ENCODE measurements around the gene TIGIT. TPM values are rescaled to one million over a fixed set of nuclear protein-coding genes. Genes with fewer than 3 reads are reported as not detected.

Gene TIGIT
- polyA plus RNA-seq, 6 donors from 2014 or later: 0.49 to 2.1 (median 0.92) TPM

DNA sequence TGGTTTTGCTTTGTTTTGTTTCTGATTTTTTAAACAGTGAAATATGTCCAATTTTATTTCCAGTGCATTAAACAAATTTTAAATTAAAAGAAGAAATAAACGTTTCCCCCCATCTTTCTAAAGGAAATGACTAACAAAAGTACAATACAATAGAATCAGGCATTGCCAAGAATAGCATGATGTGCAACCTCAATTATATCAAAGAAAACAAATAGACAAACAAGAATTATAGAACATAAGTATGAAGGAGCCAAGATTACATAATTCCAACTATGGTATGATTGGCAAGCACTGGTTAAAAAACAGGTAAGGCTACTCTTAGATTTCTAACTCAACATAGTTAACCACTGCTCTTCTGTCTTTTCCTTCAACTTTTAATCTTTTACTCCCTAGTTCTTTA, 26.4 kb downstream of the TIGIT start:
- no peak for ATAC-seq (ENCODE audit: low read depth in 2 of 2)
- peaks cover 0 to 5% of the 10 kb centered on the region in 2 donors for H3K36me3 Mint-ChIP-seq
- DNase-seq: no peak

DNA sequence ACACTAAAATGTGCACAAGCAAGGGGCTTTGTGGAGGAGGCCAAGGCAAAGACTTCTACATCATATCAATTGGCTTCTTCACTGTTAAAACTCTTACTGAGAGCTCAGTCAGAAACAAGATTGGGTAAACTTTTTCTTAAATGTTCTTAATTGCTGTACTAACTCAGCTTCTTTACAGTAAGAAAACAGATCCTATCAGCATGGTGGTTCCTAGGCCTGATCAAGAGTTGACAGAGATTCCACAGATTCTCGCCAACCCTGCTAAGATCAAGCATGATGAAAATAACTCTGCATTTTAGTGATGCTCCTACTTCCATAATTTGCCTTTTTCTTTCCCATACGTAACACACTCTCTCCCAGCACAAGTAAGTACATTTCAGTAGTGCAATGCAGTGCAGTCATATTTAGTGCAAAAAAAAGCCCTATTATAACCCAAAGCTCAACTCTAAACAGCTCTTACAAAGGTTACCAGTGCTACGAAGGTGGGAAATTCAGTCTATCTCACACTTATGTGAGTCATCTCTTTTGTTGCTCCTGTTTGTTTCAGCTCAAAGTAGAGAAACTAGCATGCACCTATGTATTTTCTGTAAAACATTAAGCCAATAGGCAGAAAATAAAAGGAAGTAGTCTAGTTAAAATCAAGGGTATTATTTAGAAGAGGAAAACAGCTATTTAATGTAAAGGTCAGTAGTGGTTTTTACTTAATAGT, 29.9 kb downstream of the TIGIT start:
- H3K4me3 Mint-ChIP-seq: no peak overlapping the region
- peak overlapping the region in 1 of 6 donors; percentile 44 for H3K27ac Mint-ChIP-seq
- DNase-seq (no peak), ATAC-seq (ENCODE audit: low read depth in 2 of 2) (no peak)
- peaks cover 0 to 5% of the 10 kb centered on the region in 2 donors for H3K36me3 Mint-ChIP-seq
- no peaks in the 10 kb centered on the region for H3K9me3 Mint-ChIP-seq
- peaks cover 2 to 7% (median 3%) of the 10 kb centered on the region in 3 donors for H3K4me1 Mint-ChIP-seq
- H3K27me3 Mint-ChIP-seq: no peaks in the 10 kb centered on the region

More for the DNA sequence above, 26.4 kb downstream of the TIGIT start:
- Mint-ChIP-seq H3K4me1 (peaks cover 2 to 6% (median 3%) of the 10 kb centered on the region in 3 donors), H3K27ac (no peak overlapping the region), H3K27me3 (no peaks in the 10 kb centered on the region), H3K9me3 (no peaks in the 10 kb centered on the region), H3K4me3 (no peak overlapping the region)

DNA sequence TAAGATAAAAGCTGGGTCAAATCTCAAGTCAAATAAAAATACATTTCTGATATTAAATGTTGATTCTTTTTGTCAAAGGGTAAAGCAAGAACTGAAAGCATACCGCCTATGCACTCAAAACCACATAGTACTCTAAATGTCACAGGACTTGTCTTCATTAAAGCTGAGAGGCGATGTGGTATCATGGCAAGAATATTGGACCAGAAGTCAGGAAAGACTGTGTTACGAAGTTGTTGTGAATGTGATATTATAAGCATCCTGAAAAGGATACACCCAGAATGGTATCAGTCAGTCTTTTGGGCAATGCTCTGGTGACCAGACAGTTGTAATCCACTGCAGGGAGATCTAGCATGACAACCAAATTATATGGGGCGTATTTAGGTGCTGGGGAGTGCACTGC, 33.8 kb downstream of the TIGIT start:
- peaks cover 11 to 28% of the 10 kb centered on the region in 2 donors for H3K36me3 Mint-ChIP-seq
- no peak for DNase-seq
- peak overlapping the region in 1 of 8 donors; percentile 0 for H3K4me3 Mint-ChIP-seq
- peaks cover 0 to 7% (median 0%) of the 10 kb centered on the region in 7 donors for H3K9me3 Mint-ChIP-seq
- H3K27ac Mint-ChIP-seq: no peak overlapping the region
- ATAC-seq (ENCODE audit: low read depth in 2 of 2): no peak
- H3K27me3 Mint-ChIP-seq: no peaks in the 10 kb centered on the region
- H3K4me1 Mint-ChIP-seq: peaks cover 7 to 20% (median 14%) of the 10 kb centered on the region in 3 donors

DNA sequence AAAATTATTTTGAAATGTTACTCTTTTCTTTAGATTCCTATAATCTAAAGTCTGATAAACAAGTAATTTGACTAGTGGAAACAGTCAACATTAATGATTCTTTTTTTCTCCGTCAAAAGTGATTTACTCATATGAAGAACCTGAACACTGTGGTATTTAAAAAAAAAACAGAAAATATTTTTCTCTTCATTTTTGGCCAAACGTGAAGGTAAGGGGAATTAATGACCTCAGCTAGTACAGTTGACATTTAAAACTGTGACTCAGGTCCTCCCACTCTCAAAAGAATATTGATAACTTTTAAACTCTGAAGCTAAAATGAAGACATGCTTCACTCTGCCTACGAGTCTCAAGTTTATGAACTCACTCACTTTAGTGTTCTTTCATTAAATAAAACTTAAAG, 34.5 kb downstream of the TIGIT start:
- Mint-ChIP-seq H3K4me1 (peaks cover 14 to 24% (median 17%) of the 10 kb centered on the region in 3 donors), H3K36me3 (peaks cover 11 to 31% of the 10 kb centered on the region in 2 donors), H3K9me3 (peaks cover 0 to 7% (median 0%) of the 10 kb centered on the region in 7 donors), H3K27ac (peak overlapping the region in 1 of 6 donors; percentile 37), H3K4me3 (no peak overlapping the region), H3K27me3 (no peaks in the 10 kb centered on the region)
- ATAC-seq (ENCODE audit: low read depth in 2 of 2): no peak
- DNase-seq: no peak

DNA sequence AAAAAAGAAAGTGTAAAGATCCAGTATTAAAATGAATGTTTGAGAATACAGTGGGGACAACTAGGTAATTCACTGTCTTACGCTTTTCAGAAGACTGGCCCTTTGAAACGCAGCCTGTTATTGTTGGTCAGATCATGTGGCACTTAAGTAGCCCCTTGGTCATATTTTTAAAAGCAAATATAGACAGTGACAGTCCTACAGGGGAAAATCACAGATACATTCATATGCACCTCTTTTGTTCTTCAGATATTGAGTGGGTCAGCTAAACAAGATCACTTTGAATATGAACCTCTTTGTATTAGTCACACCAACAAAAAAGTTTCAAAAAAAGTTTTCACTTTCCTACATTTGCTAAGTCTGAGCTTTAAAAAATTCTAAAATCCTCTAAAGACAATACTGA, 36.0 kb downstream of the TIGIT start:
- DNase-seq (no peak), ATAC-seq (ENCODE audit: low read depth in 2 of 2) (no peak)
- Mint-ChIP-seq H3K4me1 (peaks cover 20 to 25% (median 23%) of the 10 kb centered on the region in 3 donors), H3K27me3 (no peaks in the 10 kb centered on the region), H3K4me3 (no peak overlapping the region), H3K36me3 (peaks cover 11 to 31% of the 10 kb centered on the region in 2 donors), H3K27ac (no peak overlapping the region), H3K9me3 (peaks cover 0 to 7% (median 0%) of the 10 kb centered on the region in 7 donors)

DNA sequence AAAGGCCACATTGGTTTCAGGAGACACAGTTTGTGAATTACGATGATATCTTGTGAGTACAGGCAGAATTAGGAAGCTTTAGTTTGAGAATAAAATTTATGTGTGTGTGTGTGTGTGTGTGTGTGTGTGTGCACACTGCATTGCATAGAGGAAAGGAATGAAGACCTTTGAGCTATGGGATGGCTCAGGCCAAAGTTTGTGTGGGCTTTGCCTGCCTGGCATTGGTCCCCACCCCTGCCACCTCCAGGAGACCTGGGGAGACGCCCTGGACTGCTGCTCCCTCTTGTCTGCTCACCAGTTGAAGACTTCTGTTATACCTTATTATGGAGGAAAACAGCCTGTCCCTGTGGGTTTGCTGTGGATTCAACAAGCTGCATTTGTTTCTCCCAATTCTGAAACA, 37.2 kb downstream of the TIGIT start:
- H3K4me1 Mint-ChIP-seq: peaks cover 20 to 24% (median 23%) of the 10 kb centered on the region in 3 donors
- ATAC-seq (ENCODE audit: low read depth in 2 of 2) (no peak), DNase-seq (no peak)
- H3K9me3 Mint-ChIP-seq: peaks cover 0 to 7% (median 0%) of the 10 kb centered on the region in 7 donors
- H3K27me3 Mint-ChIP-seq: no peaks in the 10 kb centered on the region
- H3K4me3 Mint-ChIP-seq: no peak overlapping the region
- H3K36me3 Mint-ChIP-seq: peaks cover 16 to 31% of the 10 kb centered on the region in 2 donors
- H3K27ac Mint-ChIP-seq: no peak overlapping the region

DNA sequence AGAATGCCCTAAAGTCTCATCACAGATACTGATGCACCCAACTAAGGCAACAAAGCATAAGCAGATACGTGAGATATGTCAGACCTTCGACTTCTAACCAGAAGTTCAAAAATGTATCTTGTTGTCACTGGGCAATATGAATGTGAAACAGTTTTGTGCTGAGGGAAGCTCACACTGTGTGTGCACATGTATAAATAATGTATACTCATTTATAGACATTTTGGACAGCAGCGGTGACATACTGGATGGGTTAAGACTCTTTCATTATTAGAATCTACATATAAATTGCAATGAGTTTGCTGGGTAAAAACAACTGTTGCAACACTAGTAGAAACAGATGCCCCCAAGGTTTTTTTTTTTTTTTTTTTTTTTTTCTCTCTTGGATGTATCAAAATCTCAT, 37.9 kb downstream of the TIGIT start:
- Mint-ChIP-seq H3K36me3 (peaks cover 16 to 31% of the 10 kb centered on the region in 2 donors), H3K9me3 (peaks cover 0 to 7% (median 0%) of the 10 kb centered on the region in 7 donors), H3K4me3 (no peak overlapping the region), H3K27ac (peak overlapping the region in 2 of 6 donors; percentile 8 to 71), H3K27me3 (no peaks in the 10 kb centered on the region), H3K4me1 (peaks cover 22 to 24% (median 23%) of the 10 kb centered on the region in 3 donors)
- DNase-seq: no peak
- no peak for ATAC-seq (ENCODE audit: low read depth in 2 of 2)

DNA sequence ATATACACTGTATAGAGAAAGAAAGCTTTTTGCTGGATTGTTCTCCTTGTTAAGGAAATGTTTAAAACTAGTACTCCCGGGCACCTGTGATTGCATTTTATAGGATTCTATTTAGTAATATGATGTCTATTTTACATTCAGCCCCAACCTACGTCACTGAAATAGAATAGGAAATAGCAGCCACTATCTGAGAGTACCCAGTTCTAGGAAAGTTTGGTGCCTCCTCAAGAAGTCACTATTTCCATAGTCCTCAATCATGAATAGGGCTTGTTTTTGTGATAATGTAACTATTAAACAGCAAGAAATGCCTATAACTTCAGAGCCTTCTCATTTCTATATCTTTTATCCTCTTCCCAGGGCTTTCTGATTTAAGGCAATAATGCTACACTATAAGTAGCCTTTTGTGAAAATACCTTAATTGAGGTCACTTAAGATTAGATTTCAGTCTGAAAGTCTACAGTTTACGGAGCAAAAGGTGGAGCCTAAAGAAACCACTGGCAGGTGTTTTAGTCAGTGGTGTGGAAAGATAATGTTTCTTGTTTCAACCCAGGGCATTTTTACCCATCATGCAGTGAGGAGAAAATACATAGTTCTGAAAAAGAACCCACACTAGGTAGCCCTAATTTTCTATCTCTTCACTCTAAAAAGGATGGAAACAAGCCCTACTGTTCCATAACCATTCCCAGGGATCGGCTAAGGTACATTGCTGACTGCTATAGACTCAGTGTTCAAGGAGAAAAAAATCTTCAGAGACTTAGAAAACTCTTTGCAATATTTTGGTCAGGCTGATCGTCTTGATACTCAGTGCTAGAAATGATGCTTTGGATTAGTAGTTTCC, 38.7 kb downstream of the TIGIT start:
- peak overlapping the region in 3 of 6 donors; percentile 51 to 83 (median 71) for H3K27ac Mint-ChIP-seq
- peak; percentile 76 to 85 for ATAC-seq (ENCODE audit: low read depth in 2 of 2)
- peak overlapping the region in 1 of 8 donors; percentile 11 for H3K4me3 Mint-ChIP-seq
- peaks cover 0 to 7% (median 0%) of the 10 kb centered on the region in 7 donors for H3K9me3 Mint-ChIP-seq
- H3K36me3 Mint-ChIP-seq: peaks cover 16 to 31% of the 10 kb centered on the region in 2 donors
- H3K4me1 Mint-ChIP-seq: peaks cover 23 to 24% (median 24%) of the 10 kb centered on the region in 3 donors
- peak; percentile 6 for DNase-seq
- H3K27me3 Mint-ChIP-seq: no peaks in the 10 kb centered on the region

DNA sequence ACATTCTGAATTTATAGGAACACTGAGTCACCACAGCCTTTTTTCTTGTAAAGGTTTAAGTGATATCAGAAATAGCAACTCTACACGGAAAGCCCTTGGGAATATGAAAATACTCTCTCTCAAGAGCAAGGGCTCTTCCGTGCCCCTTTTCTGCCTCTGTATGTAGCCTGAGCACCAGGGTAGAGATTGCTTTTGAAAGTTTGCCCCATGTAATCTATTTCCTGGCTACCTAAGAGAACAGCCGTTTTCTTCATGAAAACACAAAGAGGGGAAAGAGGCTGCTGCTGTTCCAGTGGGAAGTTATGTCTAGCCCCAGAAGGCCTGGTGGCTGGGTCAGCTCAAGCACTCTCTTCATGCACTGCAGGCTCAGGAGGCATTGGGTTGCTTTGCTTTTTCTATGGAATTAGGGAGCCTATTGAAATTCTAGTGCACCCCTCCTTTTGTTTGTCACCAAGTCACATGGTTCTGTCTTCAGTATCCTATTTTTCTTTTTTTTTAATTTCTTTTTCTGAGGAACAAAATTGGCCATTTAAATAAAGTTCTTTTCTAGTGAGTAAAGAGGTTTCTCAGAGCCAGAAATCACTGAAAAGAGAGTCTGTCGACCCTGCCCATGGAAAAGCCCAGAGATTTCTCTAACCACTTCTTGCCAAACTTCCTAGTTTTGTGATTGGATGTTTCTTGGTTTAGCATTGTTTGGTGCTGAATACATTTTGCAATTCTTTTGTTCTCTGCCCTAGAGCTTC, 39.5 kb downstream of the TIGIT start:
- Mint-ChIP-seq H3K4me3 (no peak overlapping the region), H3K27ac (peak overlapping the region in 2 of 6 donors; percentile 6 to 71), H3K4me1 (peaks cover 23 to 24% (median 24%) of the 10 kb centered on the region in 3 donors), H3K27me3 (no peaks in the 10 kb centered on the region), H3K9me3 (peaks cover 0 to 7% (median 0%) of the 10 kb centered on the region in 7 donors), H3K36me3 (peaks cover 16 to 29% of the 10 kb centered on the region in 2 donors)
- ATAC-seq (ENCODE audit: low read depth in 2 of 2) (no peak), DNase-seq (no peak)

DNA sequence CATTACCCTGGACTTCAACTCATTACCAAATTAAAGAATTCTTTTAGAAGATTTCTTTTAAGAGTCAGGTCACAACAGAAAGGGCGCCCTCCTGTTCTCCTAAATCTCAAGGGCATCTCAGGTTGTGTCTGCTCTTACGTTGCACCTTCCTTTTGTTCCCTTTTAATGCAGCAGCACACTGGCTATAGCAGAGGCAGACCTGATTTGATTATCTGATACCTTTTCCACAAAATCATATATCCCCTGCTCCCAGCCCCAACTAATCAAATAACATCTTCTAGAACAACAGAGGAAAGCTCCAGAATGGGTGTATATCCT, 40.1 kb downstream of the TIGIT start:
- peaks cover 16 to 24% of the 10 kb centered on the region in 2 donors for H3K36me3 Mint-ChIP-seq
- ATAC-seq (ENCODE audit: low read depth in 2 of 2) (no peak), DNase-seq (no peak)
- H3K27me3 Mint-ChIP-seq: no peaks in the 10 kb centered on the region
- H3K4me1 Mint-ChIP-seq: peaks cover 19 to 23% (median 21%) of the 10 kb centered on the region in 3 donors
- H3K27ac Mint-ChIP-seq: peak overlapping the region in 3 of 6 donors; percentile 41 to 89 (median 71)
- H3K4me3 Mint-ChIP-seq: no peak overlapping the region
- peaks cover 0 to 7% (median 0%) of the 10 kb centered on the region in 7 donors for H3K9me3 Mint-ChIP-seq

DNA sequence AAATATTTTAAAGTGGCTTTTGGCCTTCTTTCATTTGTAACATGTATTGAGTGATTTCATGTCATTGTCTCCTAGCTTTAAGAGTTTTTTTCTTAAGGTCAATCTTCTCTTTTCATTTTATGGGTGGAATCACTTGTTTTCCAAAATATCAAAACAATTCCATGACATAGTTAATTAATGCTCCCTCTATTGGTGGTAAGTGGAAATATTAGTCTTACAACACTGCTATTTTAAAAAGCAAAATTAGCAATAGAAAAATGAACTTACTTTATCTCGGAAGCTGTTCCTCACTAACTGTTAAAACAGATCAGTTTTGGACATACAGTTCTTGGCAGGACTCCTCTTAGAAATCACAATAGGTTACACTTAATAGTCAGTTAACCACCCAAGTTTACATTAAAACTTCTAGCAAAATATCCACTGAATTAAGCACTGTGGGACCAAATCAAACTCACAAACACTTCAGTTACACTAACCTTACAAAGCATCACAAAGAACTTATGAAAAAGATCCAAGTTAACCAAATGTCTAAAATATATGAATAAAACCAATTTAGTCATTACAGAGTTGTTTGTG, 42.4 kb downstream of the TIGIT start:
- Mint-ChIP-seq H3K4me3 (no peak overlapping the region), H3K4me1 (peaks cover 16 to 23% (median 18%) of the 10 kb centered on the region in 3 donors), H3K36me3 (peaks cover 12 to 16% of the 10 kb centered on the region in 2 donors), H3K27ac (peak overlapping the region in 3 of 6 donors; percentile 30 to 71 (median 33)), H3K27me3 (no peaks in the 10 kb centered on the region), H3K9me3 (peaks cover 0 to 7% (median 0%) of the 10 kb centered on the region in 7 donors)
- ATAC-seq (ENCODE audit: low read depth in 2 of 2) (no peak), DNase-seq (no peak)

DNA sequence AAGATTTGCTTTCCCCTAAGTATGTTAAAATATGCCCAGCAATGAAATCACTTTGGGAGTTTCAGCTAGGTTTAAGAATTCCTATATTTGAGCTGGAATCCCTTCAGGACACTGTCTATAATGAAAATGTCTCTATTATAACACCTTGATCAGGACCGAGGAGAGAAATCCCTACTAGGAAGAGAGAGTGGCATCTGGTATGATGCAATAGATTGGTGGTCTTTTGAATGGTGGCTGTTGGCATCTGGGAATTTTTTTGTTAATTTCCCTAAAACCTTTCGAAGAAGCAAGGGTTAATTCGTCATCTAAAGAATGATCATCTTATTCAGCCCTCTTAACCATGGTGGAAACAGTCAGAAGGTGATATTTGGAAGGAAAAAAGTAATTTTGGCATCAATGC, 43.0 kb downstream of the TIGIT start:
- peaks cover 16 to 21% (median 18%) of the 10 kb centered on the region in 3 donors for H3K4me1 Mint-ChIP-seq
- H3K36me3 Mint-ChIP-seq: peaks cover 10 to 11% of the 10 kb centered on the region in 2 donors
- peaks cover 0 to 7% (median 0%) of the 10 kb centered on the region in 7 donors for H3K9me3 Mint-ChIP-seq
- H3K27ac Mint-ChIP-seq: peak overlapping the region in 3 of 6 donors; percentile 50 to 71 (median 71)
- no peaks in the 10 kb centered on the region for H3K27me3 Mint-ChIP-seq
- ATAC-seq (ENCODE audit: low read depth in 2 of 2) (no peak), DNase-seq (no peak)
- H3K4me3 Mint-ChIP-seq: peak overlapping the region in 1 of 8 donors; percentile 32
